H9 (cell line): ENCODE data around the gene SLC25A42. TPM values are rescaled to one million over a fixed set of nuclear protein-coding genes. Genes with fewer than 3 reads are reported as not detected.

Experiments
- DNase-seq: peaks from one replicate; pipeline ENCODE4 v3.0.0-alpha.2; 2017
- H2AFZ ChIP-seq: one replicate; pipeline ENCODE4 v1.6.1; 2013; ENCODE audit warnings: mild to moderate bottlenecking, low read length, control low read depth, moderate library complexity
- H2AK5ac ChIP-seq: 2 replicates; pipeline ENCODE4 v1.6.1; 2013; ENCODE audit warnings: low read length, control low read depth, mixed read lengths; ENCODE audit not compliant: insufficient read length
- H2BK120ac ChIP-seq: one replicate; pipeline ENCODE4 v1.6.1; 2013; ENCODE audit warnings: low read depth, mild to moderate bottlenecking, low read length, control low read depth, inconsistent platforms; ENCODE audit not compliant: poor library complexity, severe bottlenecking
- H2BK12ac ChIP-seq: 2 replicates; pipeline ENCODE4 v1.6.1; 2013; ENCODE audit warnings: low read length, control low read depth, mixed read lengths, low read depth; ENCODE audit not compliant: insufficient read length
- H2BK15ac ChIP-seq: 2 replicates; pipeline ENCODE4 v1.6.1; 2013; ENCODE audit warnings: low read depth, low read length, control low read depth
- H2BK20ac ChIP-seq: one replicate; pipeline ENCODE4 v1.6.1; 2013; ENCODE audit warnings: low read depth, mild to moderate bottlenecking, low read length, control low read depth, inconsistent platforms; ENCODE audit not compliant: poor library complexity, severe bottlenecking
- H2BK5ac ChIP-seq: 2 replicates; pipeline ENCODE4 v1.6.1; 2013; ENCODE audit warnings: low read length, control low read depth, mixed read lengths; ENCODE audit not compliant: insufficient read length
- H3K14ac ChIP-seq: 2 replicates; pipeline ENCODE4 v1.6.1; 2013; ENCODE audit warnings: low read length, control low read depth; ENCODE audit not compliant: insufficient read depth
- H3K18ac ChIP-seq: 2 replicates; pipeline ENCODE4 v1.6.1; 2013; ENCODE audit warnings: low read depth, mild to moderate bottlenecking, mixed read lengths, low read length, control low read depth; ENCODE audit not compliant: insufficient read length
- H3K23ac ChIP-seq: 2 replicates; pipeline ENCODE4 v1.6.1; 2013; ENCODE audit warnings: low read length, control low read depth, mixed read lengths, low read depth; ENCODE audit not compliant: insufficient read length
- H3K23me2 ChIP-seq: 2 replicates; pipeline ENCODE4 v1.6.1; 2013; ENCODE audit warnings: low read depth, mild to moderate bottlenecking, mixed read lengths, low read length, control low read depth; ENCODE audit not compliant: insufficient read length, poor library complexity, severe bottlenecking
- H3K27ac ChIP-seq: 2 replicates; pipeline ENCODE4 v1.5.1; 2013; ENCODE audit warnings: low read length, control low read depth, mixed read lengths, low read depth; ENCODE audit not compliant: insufficient read length
- H3K27me3 ChIP-seq: 2 replicates; pipeline ENCODE4 v1.6.1; 2013; ENCODE audit warnings: low read length, control low read depth, inconsistent platforms; ENCODE audit not compliant: insufficient read depth
- H3K4ac ChIP-seq: 2 replicates; pipeline ENCODE4 v1.6.1; 2013; ENCODE audit warnings: low read depth, mild to moderate bottlenecking, control low read depth, inconsistent platforms, low read length, moderate library complexity
- H3K4me1 ChIP-seq: 2 replicates; pipeline ENCODE4 v1.6.1; 2013; ENCODE audit warnings: low read length, control low read depth, inconsistent platforms; ENCODE audit not compliant: insufficient read depth
- H3K4me2 ChIP-seq: 2 replicates; pipeline ENCODE4 v1.6.1; 2013; ENCODE audit warnings: low read length, control low read depth, mixed read lengths; ENCODE audit not compliant: insufficient read length, insufficient read depth
- H3K56ac ChIP-seq: 2 replicates; pipeline ENCODE4 v1.6.1; 2013; ENCODE audit warnings: low read depth, mild to moderate bottlenecking, mixed read lengths, low read length, control low read depth; ENCODE audit not compliant: insufficient read length
- H3K79me1 ChIP-seq: 2 replicates; pipeline ENCODE4 v1.6.1; 2013; ENCODE audit warnings: low read depth, mild to moderate bottlenecking, moderate library complexity, low read length, control low read depth, inconsistent platforms; ENCODE audit not compliant: insufficient read depth, poor library complexity, severe bottlenecking
- H3K79me2 ChIP-seq: 2 replicates; pipeline ENCODE4 v1.6.1; 2013; ENCODE audit warnings: low read length, control low read depth, inconsistent platforms; ENCODE audit not compliant: insufficient read depth
- H3K9ac ChIP-seq: 2 replicates; pipeline ENCODE4 v1.6.1; 2013; ENCODE audit warnings: low read length, control low read depth, mixed read lengths; ENCODE audit not compliant: insufficient read length; ENCODE audit errors: extremely low read depth
- H3K9me3 ChIP-seq: one replicate; pipeline ENCODE4 v1.6.1; 2013; ENCODE audit warnings: low read depth, low read length, inconsistent platforms; ENCODE audit not compliant: control insufficient read depth
- H3T11ph ChIP-seq: one replicate; pipeline ENCODE4 v1.6.1; 2013; ENCODE audit warnings: mild to moderate bottlenecking, low read length, control low read depth, inconsistent platforms
- H4K20me1 ChIP-seq: one replicate; pipeline ENCODE4 v1.6.1; 2013; ENCODE audit not compliant: control insufficient read depth, insufficient read length, insufficient read depth
- H4K5ac ChIP-seq: 2 replicates; pipeline ENCODE4 v1.6.1; 2013; ENCODE audit warnings: low read depth, mild to moderate bottlenecking, mixed read lengths, low read length, control low read depth; ENCODE audit not compliant: insufficient read length
- H4K8ac ChIP-seq: replicated peaks from 2 replicates; pipeline ENCODE4 v1.6.1; 2013; ENCODE audit warnings: low read length, control low read depth, mixed read lengths, low read depth; ENCODE audit not compliant: insufficient read length
- H4K91ac ChIP-seq: 2 replicates; pipeline ENCODE4 v1.6.1; 2013; ENCODE audit warnings: low read depth, mild to moderate bottlenecking, moderate library complexity, mixed read lengths, low read length, control low read depth; ENCODE audit not compliant: insufficient read length
- H3K27ac Mint-ChIP-seq, 3 experiments: 2 replicates in 2 of 3; 3 replicates in 1 of 3; pipeline ENCODE4 v1.8.0; 2020 to 2021; ENCODE audit warnings: mixed read lengths in 3 of 3, mild to moderate bottlenecking in 1 of 3, moderate library complexity in 1 of 3
- H3K27me3 Mint-ChIP-seq: 2 replicates; pipeline ENCODE4 v1.8.0; 2021; ENCODE audit warnings: low read depth, mild to moderate bottlenecking, moderate library complexity, mixed read lengths
- H3K36me3 Mint-ChIP-seq, 3 experiments: 2 replicates in 2 of 3; 3 replicates in 1 of 3; pipeline ENCODE4 v1.8.0; 2020 to 2021; ENCODE audit warnings: low read depth in 3 of 3, mixed read lengths in 3 of 3; ENCODE audit not compliant: insufficient read depth in 1 of 3
- H3K4me1 Mint-ChIP-seq, 2 experiments: 2 replicates each; pipeline ENCODE4 v1.8.0; 2020; ENCODE audit warnings: mixed read lengths in 2 of 2
- H3K4me3 Mint-ChIP-seq, 2 experiments: 2 replicates in 1 of 2; 3 replicates in 1 of 2; pipeline ENCODE4 v1.8.0; 2020 to 2021; ENCODE audit warnings: mild to moderate bottlenecking in 2 of 2, mixed read lengths in 2 of 2, moderate library complexity in 1 of 2
- H3K9me3 Mint-ChIP-seq, 2 experiments: 2 replicates in 1 of 2; 3 replicates in 1 of 2; pipeline ENCODE4 v1.8.0; 2020; ENCODE audit warnings: mild to moderate bottlenecking in 2 of 2, mixed read lengths in 2 of 2, moderate library complexity in 1 of 2
- CTCF ChIP-seq: fragments of 200-600 bp; sonication (generic); conservative IDR thresholded peaks from 3 replicates; pipeline ENCODE4 v1.8.0; 2021; ENCODE audit warnings: antibody characterized with exemption, mild to moderate bottlenecking
- WGBS: extraction: QIAGEN DNeasy Blood & Tissue Kit; methylation state at CpG from one replicate; pipeline ENCODE4 v1.1.7; 2013; ENCODE audit warnings: missing lambda C conversion rate, low lambda C conversion rate, mixed read lengths; ENCODE audit not compliant: insufficient read length; ENCODE audit errors: extremely low coverage; 5-methylcytosine and 5-hydroxymethylcytosine counted together
- total RNA-seq: library from RNA; stranded (reverse); gene quantifications from 2 replicates; pipeline ENCODE4 v1.2.1, GENCODE V29; 2021

The SLC25A42 gene
- total RNA-seq, 1 experiment from 2014 or later = 3.6 TPM

DNA sequence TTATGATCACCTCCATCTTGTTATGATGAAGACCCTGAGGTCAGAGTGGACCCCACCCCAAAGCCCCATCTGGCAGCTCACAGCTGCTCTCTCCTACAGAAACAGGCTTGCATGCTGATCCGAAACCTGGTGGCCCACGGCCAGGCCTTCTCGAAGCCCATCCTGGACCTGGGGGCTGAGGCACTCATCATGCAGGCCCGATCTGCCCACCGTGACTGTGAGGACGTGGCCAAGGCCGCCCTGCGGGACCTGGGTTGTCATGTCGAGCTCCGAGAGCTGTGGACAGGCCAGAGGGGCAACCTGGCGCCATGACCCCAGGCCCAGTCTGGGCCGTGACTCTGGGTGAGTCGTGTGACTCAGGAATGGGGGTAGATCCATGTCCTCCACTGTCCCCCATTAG is 6.5 kb upstream of the SLC25A42 start:
- no peaks in the 10 kb centered on the region for H3K23me2 ChIP-seq
- H3K4me2 ChIP-seq = no peak overlapping the region
- no peaks in the 10 kb centered on the region; a peak in 1 of 5 replicates for H3K9me3 Mint-ChIP-seq
- no peak overlapping the region for H2AFZ ChIP-seq
- H2BK12ac ChIP-seq = no peak overlapping the region
- no peak overlapping the region for H3K56ac ChIP-seq
- no peak overlapping the region for H2BK20ac ChIP-seq
- H3K36me3 Mint-ChIP-seq = peaks cover 28 to 72% (median 51%) of the 10 kb centered on the region in 3 experiments
- no peak overlapping the region for H3K4me3 Mint-ChIP-seq
- no peak overlapping the region for H3T11ph ChIP-seq
- peaks cover 2% of the 10 kb centered on the region; the same call in 1 of the 2 replicates for H3K27me3 Mint-ChIP-seq
- H3K14ac ChIP-seq = no peak overlapping the region
- H3K4me1 ChIP-seq = no peaks in the 10 kb centered on the region
- no peak overlapping the region for H3K9ac ChIP-seq
- no peak overlapping the region for H3K27ac Mint-ChIP-seq
- H2BK120ac ChIP-seq = no peak overlapping the region
- no peak overlapping the region for H4K91ac ChIP-seq
- peaks cover 1% of the 10 kb centered on the region in 2 experiments; a peak in 3 of 4 replicates for H3K4me1 Mint-ChIP-seq
- no peak overlapping the region for H3K18ac ChIP-seq
- no peaks in the 10 kb centered on the region for H4K20me1 ChIP-seq
- no peak overlapping the region for H2BK15ac ChIP-seq
- H3K9me3 ChIP-seq = no peaks in the 10 kb centered on the region
- H3K27ac ChIP-seq = no peak overlapping the region
- no peak overlapping the region for H3K23ac ChIP-seq
- no peak overlapping the region for H4K5ac ChIP-seq
- H3K4ac ChIP-seq = no peak overlapping the region
- H3K27me3 ChIP-seq = no peaks in the 10 kb centered on the region; the same call in 1 of the 2 replicates
- no peak for TF ChIP-seq CTCF
- H4K8ac ChIP-seq = no peak overlapping the region
- no CpG with 5 or more reads among the region's 13 CpGs for WGBS
- no peak for DNase-seq
- no peaks in the 10 kb centered on the region for H3K79me2 ChIP-seq
- no peak overlapping the region for H2AK5ac ChIP-seq
- no peak overlapping the region for H2BK5ac ChIP-seq
- no peaks in the 10 kb centered on the region for H3K79me1 ChIP-seq
